Spleen (tissue), 11 donors: ENCODE measurements around the gene FOCAD. TPM values are rescaled to one million over a fixed set of nuclear protein-coding genes. Genes with fewer than 3 reads are reported as not detected.

ENCODE experiments used
- DNase-seq: peaks from one replicate; pipeline ENCODE4 v3.0.0-alpha.2; 2020
- H3K27ac ChIP-seq, 8 donors: fragments of 200-600 bp; sonication (generic) in 7 of 8; 1 replicate in 4 of 8; 2 replicates in 4 of 8; pipeline versions ENCODE4 v1.5.0 to v1.8.0; 2016 to 2021; ENCODE audit warnings: inconsistent platforms in 4 of 8, mild to moderate bottlenecking in 4 of 8, moderate library complexity in 1 of 8
- H3K27me3 ChIP-seq, 7 donors: fragments of 200-600 bp; sonication (generic) in 6 of 7; replicated peaks in 1 of 7; 1 replicate in 4 of 7; 2 replicates in 3 of 7; pipeline versions ENCODE4 v1.5.0 to v1.8.0; 2016 to 2021; ENCODE audit warnings: inconsistent platforms in 3 of 7, mild to moderate bottlenecking in 1 of 7
- H3K36me3 ChIP-seq, 6 donors: fragments of 200-600 bp; sonication (generic) in 5 of 6; 1 replicate in 4 of 6; 2 replicates in 2 of 6; pipeline versions ENCODE4 v1.5.0 to v1.8.0; 2016 to 2021; ENCODE audit warnings: inconsistent platforms in 2 of 6
- H3K4me1 ChIP-seq, 6 donors: fragments of 200-600 bp; sonication (generic) in 5 of 6; 1 replicate in 3 of 6; 2 replicates in 3 of 6; pipeline versions ENCODE4 v1.5.0 to v1.8.0; 2016 to 2021; ENCODE audit warnings: inconsistent platforms in 3 of 6
- H3K4me3 ChIP-seq, 8 donors: fragments of 200-600 bp; sonication (generic) in 7 of 8; 1 replicate in 4 of 8; 2 replicates in 4 of 8; pipeline versions ENCODE4 v1.5.0 to v1.8.0; 2016 to 2021; ENCODE audit warnings: inconsistent platforms in 4 of 8, mild to moderate bottlenecking in 4 of 8, moderate library complexity in 2 of 8
- H3K9me3 ChIP-seq, 8 donors: fragments of 200-600 bp; sonication (generic) in 7 of 8; 1 replicate in 4 of 8; 2 replicates in 4 of 8; pipeline versions ENCODE4 v1.5.0 to v1.8.0; 2016 to 2021; ENCODE audit warnings: inconsistent platforms in 4 of 8
- CTCF ChIP-seq, 11 experiments: fragments of 200-600 bp in 7 of 11; fragments of 450-650 bp in 4 of 11; sonication (generic) in 4 of 11; IDR thresholded peaks in 8 of 11; conservative IDR thresholded peaks in 3 of 11; 1 replicate in 7 of 11; 2 replicates in 4 of 11; pipeline versions ENCODE4 v1.4.0 to v1.8.0; 2016 to 2021; ENCODE audit warnings: antibody characterized with exemption in 11 of 11, inconsistent platforms in 4 of 11, mild to moderate bottlenecking in 1 of 11
- POLR2A ChIP-seq, 3 donors: fragments of 450-650 bp; IDR thresholded peaks; one replicate each; pipeline ENCODE4 v1.5.1; 2017; ENCODE audit warnings: antibody characterized with exemption in 3 of 3, mild to moderate bottlenecking in 1 of 3
- POLR2AphosphoS5 ChIP-seq, 3 donors: sonication (generic); formaldehyde crosslinking; IDR thresholded peaks; one replicate each; pipeline ENCODE4 v1.5.1; 2017; ENCODE audit warnings: antibody characterized with exemption in 3 of 3
- WGBS, 5 donors: extraction: QIAGEN DNeasy Blood & Tissue Kit in 3 of 5; methylation state at CpG; one replicate each; pipeline versions ENCODE4 v1.1.5 to v1.1.7; 2013 to 2018; 5-methylcytosine and 5-hydroxymethylcytosine counted together
- intact Hi-C: fragments of 100-400 bp; cut with DNase I; formaldehyde crosslinking; loops from one replicate; pipeline ENCODE4 v1.15.0; 2023; ENCODE audit warnings: low total_unique reads
- polyA plus RNA-seq, 3 donors: library from polyadenylated mRNA; stranded (reverse); fragments of 200-250 nt; gene quantifications; one replicate each; pipeline ENCODE4 v1.2.1, GENCODE V29; 2013
- total RNA-seq, 7 donors: library from RNA; depleted of rRNA in 3 of 7; stranded (reverse); fragments of >200 nt in 3 of 7; fragmentation: NEBNext Ultra II Directional in 4 of 7; extraction: Animal tissue kit (Norgen Biotek cat#: 25700) in 4 of 7; gene quantifications; one replicate each; pipeline versions ENCODE4 v1.1.0 to v1.2.1, GENCODE V29; 2016 to 2021
- donor health status: healthy with polysubstance abuse.
- donor health status: DM: no; HTN: no; CAD: no; lungs with moderate emphysema.
- donor health status: DM: no; HTN: no; CAD: no.
- donor health status: Bipolar disorder and iron deficiency.
- donor health status: healthy.
- donor health status: DM: no; HTN: no; CAD: no.
- donor health status: DM: yes; HTN: yes; CAD: no.

Gene FOCAD
- total and polyA plus RNA-seq, 10 donors, result 3.0 to 33.2 (median 18.6) TPM

- intact Hi-C loops, result no loop called here
- peaks cover 0 to 61% (median 2%) of the 10 kb centered on the region in 6 donors for H3K36me3 ChIP-seq
- 46 to 78% (median 75%) methylated on average over 6 of the region's 6 CpGs for WGBS, 5 donors
- no peaks in the 10 kb centered on the region for H3K27me3 ChIP-seq
- peak overlapping the region in 7 of 8 donors; percentile 58 to 89 (median 75) for H3K27ac ChIP-seq
- peak overlapping the region in 1 of 8 donors; percentile 30 for H3K4me3 ChIP-seq
- TF ChIP-seq CTCF (IDR thresholded peaks at IDR 0.05 in 8 of 11, conservative IDR thresholded peaks at IDR 0.05 in 3 of 11), result no peak
- peak in 2 of 3 donors; percentile 26 to 41 for TF ChIP-seq POLR2AphosphoS5 (IDR thresholded peaks at IDR 0.05)
- H3K9me3 ChIP-seq, result no peaks in the 10 kb centered on the region
- peak; percentile 88 for DNase-seq
- peaks cover 0 to 12% (median 0%) of the 10 kb centered on the region in 6 donors for H3K4me1 ChIP-seq
These were observed 305.9 kb downstream of the FOCAD start for GRCh38 chr9:20989923-20990341.

GRCh38 chr9:20990867-20991266 lies 306.8 kb downstream of the FOCAD start:
- WGBS, 5 donors, result 46 to 83% (median 73%) methylated on average over 2 of the region's 2 CpGs
- DNase-seq, result peak; percentile 68
- no peaks in the 10 kb centered on the region for H3K9me3 ChIP-seq
- peak overlapping the region in 1 of 8 donors; percentile 30 for H3K4me3 ChIP-seq
- peaks cover 0 to 12% (median 3%) of the 10 kb centered on the region in 6 donors for H3K4me1 ChIP-seq
- no peak for TF ChIP-seq CTCF (IDR thresholded peaks at IDR 0.05 in 8 of 11, conservative IDR thresholded peaks at IDR 0.05 in 3 of 11)
- TF ChIP-seq POLR2A (IDR thresholded peaks at IDR 0.05), result no peak
- TF ChIP-seq POLR2AphosphoS5 (IDR thresholded peaks at IDR 0.05), result peak in 1 of 3 donors; percentile 46
- peak overlapping the region in 7 of 8 donors; percentile 58 to 89 (median 75) for H3K27ac ChIP-seq
- peaks cover 0 to 69% (median 2%) of the 10 kb centered on the region in 6 donors for H3K36me3 ChIP-seq
- no peaks in the 10 kb centered on the region for H3K27me3 ChIP-seq
- intact Hi-C loops, result no loop called here

- Histone ChIP-seq H3K36me3 (peaks cover 0 to 69% (median 2%) of the 10 kb centered on the region in 6 donors), H3K4me1 (peaks cover 0 to 28% (median 16%) of the 10 kb centered on the region in 6 donors), H3K9me3 (no peaks in the 10 kb centered on the region), H3K4me3 (no peak overlapping the region), H3K27me3 (no peaks in the 10 kb centered on the region), H3K27ac (no peak overlapping the region)
- intact Hi-C loops, result no loop called here
- no peak for DNase-seq
- 87 to 97% (median 91%) methylated on average over 3 of the region's 3 CpGs for WGBS, 5 donors
- TF ChIP-seq CTCF (IDR thresholded peaks at IDR 0.05 in 8 of 11, conservative IDR thresholded peaks at IDR 0.05 in 3 of 11) (no peak), POLR2AphosphoS5 (IDR thresholded peaks at IDR 0.05) (no peak), POLR2A (IDR thresholded peaks at IDR 0.05) (no peak)
These were observed 310.4 kb downstream of the FOCAD start for GRCh38 chr9:20994486-20994885.

- intact Hi-C loops, result no loop called here
- Histone ChIP-seq H3K36me3 (peaks cover 0 to 69% (median 0%) of the 10 kb centered on the region in 6 donors), H3K9me3 (peaks cover 0 to 6% (median 4%) of the 10 kb centered on the region in 8 donors), H3K4me1 (peaks cover 0 to 17% (median 12%) of the 10 kb centered on the region in 6 donors), H3K4me3 (no peak overlapping the region), H3K27me3 (no peaks in the 10 kb centered on the region), H3K27ac (no peak overlapping the region)
- no peak for DNase-seq
- 57 to 73% (median 64%) methylated on average over 2 of the region's 2 CpGs for WGBS, 5 donors
- no peak for TF ChIP-seq POLR2A (IDR thresholded peaks at IDR 0.05)
- no peak for TF ChIP-seq CTCF (IDR thresholded peaks at IDR 0.05 in 8 of 11, conservative IDR thresholded peaks at IDR 0.05 in 3 of 11)
- no peak for TF ChIP-seq POLR2AphosphoS5 (IDR thresholded peaks at IDR 0.05)
These were observed 311.6 kb downstream of the FOCAD start for GRCh38 chr9:20995616-20996015.
